ENCODE measurements around the gene GNG7.
A peak's percentile ranks its signal among the peaks of the same experiment; 100 is the strongest.

DNA sequence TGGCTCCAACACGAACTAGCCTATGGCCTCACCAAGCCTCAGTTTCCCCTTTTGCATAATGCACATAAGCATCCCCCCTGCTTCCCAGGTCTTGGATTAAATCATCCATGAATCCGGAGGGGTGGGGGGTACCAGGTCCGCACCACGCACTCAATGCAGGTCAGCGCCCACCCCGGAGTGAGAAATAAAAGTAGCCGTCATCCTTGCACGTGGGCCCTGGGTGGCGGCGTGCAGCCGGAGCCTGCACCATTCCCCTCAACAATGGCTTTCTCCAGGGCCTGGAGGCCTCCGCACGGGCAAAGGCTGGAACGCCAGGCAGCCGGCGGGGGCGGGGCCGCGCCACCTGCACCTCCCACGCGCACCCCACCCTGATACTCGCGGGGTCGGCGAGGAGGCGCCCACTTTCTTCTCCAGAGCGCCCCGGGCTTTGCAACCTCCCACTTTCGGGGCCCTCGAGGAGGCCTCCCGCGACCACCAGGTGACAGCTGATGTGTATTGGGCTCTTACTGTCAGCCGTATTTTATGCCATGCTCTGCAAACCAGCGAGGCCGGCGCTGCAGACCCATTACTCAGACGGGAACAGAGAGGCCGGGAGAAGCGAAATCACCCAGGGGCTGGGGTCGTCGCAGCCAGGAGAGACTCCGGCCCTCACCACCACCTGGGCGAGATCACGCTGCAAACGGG lies 227.3 kb downstream of the GNG7 start:
- peak; percentile 56; the same call in 1 of the 2 replicates for TF ChIP-seq RCOR1 (conservative IDR thresholded peaks at IDR 0.05; ENCODE audit: low read depth, low read length)
- TF ChIP-seq GABPA (IDR thresholded peaks at IDR 0.05; ENCODE audit: low read depth) = no peak
- TF ChIP-seq, protein P1, sequence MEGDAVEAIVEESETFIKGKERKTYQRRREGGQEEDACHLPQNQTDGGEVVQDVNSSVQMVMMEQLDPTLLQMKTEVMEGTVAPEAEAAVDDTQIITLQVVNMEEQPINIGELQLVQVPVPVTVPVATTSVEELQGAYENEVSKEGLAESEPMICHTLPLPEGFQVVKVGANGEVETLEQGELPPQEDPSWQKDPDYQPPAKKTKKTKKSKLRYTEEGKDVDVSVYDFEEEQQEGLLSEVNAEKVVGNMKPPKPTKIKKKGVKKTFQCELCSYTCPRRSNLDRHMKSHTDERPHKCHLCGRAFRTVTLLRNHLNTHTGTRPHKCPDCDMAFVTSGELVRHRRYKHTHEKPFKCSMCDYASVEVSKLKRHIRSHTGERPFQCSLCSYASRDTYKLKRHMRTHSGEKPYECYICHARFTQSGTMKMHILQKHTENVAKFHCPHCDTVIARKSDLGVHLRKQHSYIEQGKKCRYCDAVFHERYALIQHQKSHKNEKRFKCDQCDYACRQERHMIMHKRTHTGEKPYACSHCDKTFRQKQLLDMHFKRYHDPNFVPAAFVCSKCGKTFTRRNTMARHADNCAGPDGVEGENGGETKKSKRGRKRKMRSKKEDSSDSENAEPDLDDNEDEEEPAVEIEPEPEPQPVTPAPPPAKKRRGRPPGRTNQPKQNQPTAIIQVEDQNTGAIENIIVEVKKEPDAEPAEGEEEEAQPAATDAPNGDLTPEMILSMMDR (IDR thresholded peaks at IDR 0.05 in 2 of 3, conservative IDR thresholded peaks at IDR 0.05 in 1 of 3; ENCODE audit: control insufficient read depth in 2 of 3, extremely low read depth in 1 of 3, insufficient read depth in 1 of 3, low read depth in 3 of 3, low read length in 3 of 3) = 0 out of 6 replicates have a peak, but pooled peaks of 1 of the 3 experiments have one; percentile 6
- no peak for TF ChIP-seq CHD1 (IDR thresholded peaks at IDR 0.05; ENCODE audit: low read depth, low read length)

Measured in GM12878 (cell line).